Breast epithelium (tissue), 3 donors: ENCODE results near the gene DHH.

Experiments used
- CTCF ChIP-seq, 3 donors: fragments of 450-650 bp; IDR thresholded peaks; one replicate each; pipeline ENCODE4 v1.5.1; 2016 to 2017; ENCODE audit warnings: antibody characterized with exemption in 3 of 3, mild to moderate bottlenecking in 3 of 3, moderate library complexity in 3 of 3
- POLR2A ChIP-seq: fragments of 450-650 bp; IDR thresholded peaks from one replicate; pipeline ENCODE4 v1.6.1; 2016; ENCODE audit warnings: antibody characterized with exemption, mild to moderate bottlenecking, moderate library complexity

GRCh38 chr12:49058366-49059044 lies 36.1 kb downstream of the DHH start:
- TF ChIP-seq CTCF (IDR thresholded peaks at IDR 0.05) (no peak), POLR2A (no peak)
